Peyer's patch (tissue), 4 donors: ENCODE results near the gene DROSHA.

Experiments
- POLR2A ChIP-seq, 2 donors: fragments of 450-650 bp; IDR thresholded peaks; one replicate each; pipeline ENCODE4 v1.5.1; 2017; ENCODE audit warnings: antibody characterized with exemption in 2 of 2, mild to moderate bottlenecking in 2 of 2, moderate library complexity in 2 of 2
- TF ChIP-seq, protein P1 (sequence below), 6 experiments: fragments of 450-650 bp in 4 of 6; fragments of 200-600 bp in 2 of 6; sonication (generic) in 1 of 6; IDR thresholded peaks; one replicate each; pipeline ENCODE4 v1.5.1; 2017 to 2019; ENCODE audit warnings: antibody characterized with exemption in 6 of 6, mild to moderate bottlenecking in 3 of 6, moderate library complexity in 1 of 6

DNA sequence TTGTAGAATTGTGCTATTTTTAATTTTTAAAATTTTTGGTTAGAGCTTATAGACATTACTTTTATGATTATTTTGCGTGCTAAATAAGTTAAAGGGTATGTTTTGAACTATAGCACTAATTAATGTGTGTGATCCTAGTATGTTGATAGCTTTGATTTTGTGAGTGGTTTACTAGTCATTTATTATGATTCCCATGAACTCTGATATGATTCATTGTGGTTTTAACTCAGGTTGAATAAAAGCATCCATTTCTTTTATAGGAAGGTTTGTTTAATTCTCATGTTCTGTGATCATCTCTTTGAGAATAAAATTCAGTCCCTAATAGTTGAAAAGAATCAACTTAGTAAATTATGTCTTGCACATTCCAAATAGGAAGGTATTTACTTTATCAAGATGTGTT is 22.7 kb upstream of the DROSHA start:
- no peak for TF ChIP-seq POLR2A (IDR thresholded peaks at IDR 0.05)
- TF ChIP-seq, protein P1, sequence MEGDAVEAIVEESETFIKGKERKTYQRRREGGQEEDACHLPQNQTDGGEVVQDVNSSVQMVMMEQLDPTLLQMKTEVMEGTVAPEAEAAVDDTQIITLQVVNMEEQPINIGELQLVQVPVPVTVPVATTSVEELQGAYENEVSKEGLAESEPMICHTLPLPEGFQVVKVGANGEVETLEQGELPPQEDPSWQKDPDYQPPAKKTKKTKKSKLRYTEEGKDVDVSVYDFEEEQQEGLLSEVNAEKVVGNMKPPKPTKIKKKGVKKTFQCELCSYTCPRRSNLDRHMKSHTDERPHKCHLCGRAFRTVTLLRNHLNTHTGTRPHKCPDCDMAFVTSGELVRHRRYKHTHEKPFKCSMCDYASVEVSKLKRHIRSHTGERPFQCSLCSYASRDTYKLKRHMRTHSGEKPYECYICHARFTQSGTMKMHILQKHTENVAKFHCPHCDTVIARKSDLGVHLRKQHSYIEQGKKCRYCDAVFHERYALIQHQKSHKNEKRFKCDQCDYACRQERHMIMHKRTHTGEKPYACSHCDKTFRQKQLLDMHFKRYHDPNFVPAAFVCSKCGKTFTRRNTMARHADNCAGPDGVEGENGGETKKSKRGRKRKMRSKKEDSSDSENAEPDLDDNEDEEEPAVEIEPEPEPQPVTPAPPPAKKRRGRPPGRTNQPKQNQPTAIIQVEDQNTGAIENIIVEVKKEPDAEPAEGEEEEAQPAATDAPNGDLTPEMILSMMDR (IDR thresholded peaks at IDR 0.05), result no peak
